K562 (cell line): ENCODE results near the gene ZBTB49. TPM values are rescaled to one million over a fixed set of nuclear protein-coding genes. Genes with fewer than 3 reads are reported as not detected.

ENCODE experiments used
- ATAC-seq: fragments of 200-7000 bp; cut with Tn5 transposase; 3 replicates; pipeline ENCODE4 v1.9.1; 2020; ENCODE audit warnings: moderate library complexity
- BruUV-seq: library from RNA; stranded (reverse); fragments of 400-500 nt; replicated peaks from 2 replicates; lab custom pipeline; 2021; lab: Mats Ljungman, UMichigan
- CTCF ChIA-PET: fragments of 300-600 bp; formaldehyde crosslinking; extraction: SDS; loops from one replicate; lab custom pipeline; 2021; ENCODE audit warnings: low intra/inter-chr PET ratio; lab: Yijun Ruan, JAX
- POLR2A ChIA-PET: fragments of 300-600, 350-650 bp; sonication (Branson Sonifier 250); formaldehyde crosslinking; extraction: SDS; loops from one replicate; lab custom pipeline; 2021; ENCODE audit warnings: antibody characterized with exemption, inconsistent platforms; lab: Yijun Ruan, JAX
- DNase-seq, 4 experiments: peaks; one replicate each; pipeline versions ENCODE4 v3.0.0 to v3.0.0-alpha.2; 2011 to 2018; ENCODE audit warnings: low spot score in 3 of 4, mixed read lengths in 3 of 4; ENCODE audit errors: extremely low read depth in 1 of 4
- FAIRE-seq: peaks from 2 replicates; lab custom pipeline; 2011; peaks lifted over from hg19 to GRCh38; lab: Jason Lieb, UNC
- H2AFZ ChIP-seq: 2 replicates; pipeline ENCODE4 v1.6.0; 2011; ENCODE audit warnings: low read depth, low read length, control low read depth, inconsistent platforms
- H3K27ac ChIP-seq: fragments of 200-600 bp; 3 replicates; pipeline ENCODE4 v1.8.0; 2011; ENCODE audit warnings: low read depth, mild to moderate bottlenecking, control low read depth, inconsistent platforms, low read length, moderate library complexity, mixed read lengths; ENCODE audit errors: extremely low read depth
- H3K27me3 ChIP-seq, 2 experiments: fragments of 300-600 bp in 1 of 2; 2 replicates in 1 of 2; 3 replicates in 1 of 2; pipeline versions ENCODE4 v1.6.0 to v1.8.0; 2011; ENCODE audit warnings: inconsistent platforms in 2 of 2, low read length in 2 of 2, mild to moderate bottlenecking in 1 of 2, mixed read lengths in 1 of 2, moderate library complexity in 1 of 2; ENCODE audit not compliant: control insufficient read depth in 2 of 2, insufficient read depth in 2 of 2
- H3K36me3 ChIP-seq: fragments of 300-600 bp; 3 replicates; pipeline ENCODE4 v1.8.0; 2011; ENCODE audit warnings: mild to moderate bottlenecking, low read length, inconsistent platforms; ENCODE audit not compliant: control insufficient read depth, insufficient read depth
- H3K4me1 ChIP-seq, 2 experiments: fragments of 200-600 bp in 1 of 2; replicated peaks in 1 of 2; 2 replicates in 1 of 2; 3 replicates in 1 of 2; pipeline versions ENCODE4 v1.5.1 to v1.8.0; 2011; ENCODE audit warnings: inconsistent platforms in 2 of 2, low read length in 2 of 2, mild to moderate bottlenecking in 1 of 2, mixed read lengths in 1 of 2, moderate library complexity in 1 of 2; ENCODE audit not compliant: control insufficient read depth in 2 of 2, insufficient read depth in 2 of 2
- H3K4me2 ChIP-seq: 2 replicates; pipeline ENCODE4 v1.6.1; 2011; ENCODE audit warnings: low read length, control low read depth, inconsistent platforms, mixed read lengths; ENCODE audit not compliant: insufficient read depth
- H3K4me3 ChIP-seq: fragments of 200-600 bp; sonication (generic), shearing (Covaris generic); 2 replicates; pipeline ENCODE4 v1.5.1; 2016; ENCODE audit warnings: control low read depth, inconsistent platforms
- H3K79me2 ChIP-seq: fragments of 200-600 bp; 3 replicates; pipeline ENCODE4 v1.8.0; 2011; ENCODE audit warnings: low read length, inconsistent platforms; ENCODE audit not compliant: control insufficient read depth, insufficient read depth
- H3K9ac ChIP-seq, 2 experiments: 2 replicates each; pipeline versions ENCODE4 v1.6.0 to v1.6.1; 2011; ENCODE audit warnings: low read depth in 2 of 2, low read length in 2 of 2, control low read depth in 1 of 2, inconsistent platforms in 1 of 2, mild to moderate bottlenecking in 1 of 2, mixed read lengths in 1 of 2; ENCODE audit not compliant: insufficient read depth in 1 of 2
- H3K9me1 ChIP-seq: one replicate; pipeline ENCODE4 v1.6.0; 2011; ENCODE audit warnings: inconsistent platforms, mild to moderate bottlenecking, low read length, moderate library complexity; ENCODE audit not compliant: control insufficient read depth, insufficient read depth
- H3K9me3 ChIP-seq: replicated peaks from 2 replicates; pipeline ENCODE4 v1.5.1; 2011; ENCODE audit warnings: low read depth, low read length, inconsistent platforms; ENCODE audit not compliant: control insufficient read depth, insufficient read depth
- H4K20me1 ChIP-seq: replicated peaks from 2 replicates; pipeline ENCODE4 v1.6.1; 2011; ENCODE audit warnings: low read length, inconsistent platforms, mixed read lengths; ENCODE audit not compliant: control insufficient read depth, insufficient read depth
- DMBX1 ChIP-seq: fragments of 250-450 bp; sonication (Bioruptor Pico); IDR thresholded peaks from 2 replicates; pipeline ENCODE4 v1.8.0; 2022; ENCODE audit warnings: inconsistent platforms, mild to moderate bottlenecking, moderate library complexity, borderline replicate concordance
- EGR1 ChIP-seq: fragments of 450-650 bp; conservative IDR thresholded peaks from 2 replicates; pipeline ENCODE4 v1.6.1; 2017; ENCODE audit warnings: mild to moderate bottlenecking
- HDAC6 ChIP-seq: IDR thresholded peaks from 2 replicates; pipeline ENCODE4 v1.6.1; 2012; ENCODE audit warnings: low read depth, mild to moderate bottlenecking, control low read depth, inconsistent platforms, low read length, moderate library complexity
- MYC ChIP-seq, 2 experiments: fragments of 250-450 bp in 1 of 2; sonication (Bioruptor Pico) in 1 of 2; IDR thresholded peaks; 2 replicates each; pipeline versions ENCODE4 v1.5.1 to v1.6.1; 2012 to 2021; ENCODE audit warnings: low read depth in 2 of 2, borderline replicate concordance in 1 of 2, improper control_type of control experiment in 1 of 2, low read length in 1 of 2, mild to moderate bottlenecking in 1 of 2, moderate library complexity in 1 of 2
- NR0B1 ChIP-seq: fragments of 450-650 bp; IDR thresholded peaks from one replicate; pipeline ENCODE4 v1.6.1; 2018; ENCODE audit warnings: mild to moderate bottlenecking, moderate library complexity; ENCODE audit not compliant: partially characterized antibody
- NR2F6 ChIP-seq: fragments of 450-650 bp; formaldehyde crosslinking; IDR thresholded peaks from 2 replicates; pipeline ENCODE4 v1.4.0; 2020; ENCODE audit warnings: mild to moderate bottlenecking
- PURB ChIP-seq: sonication (generic); formaldehyde crosslinking; IDR thresholded peaks from 2 replicates; pipeline ENCODE4 v1.9.0; 2021; ENCODE audit warnings: low read depth, mild to moderate bottlenecking, missing genetic modification reagents
- SP1 ChIP-seq: sonication (generic); formaldehyde crosslinking; IDR thresholded peaks from 2 replicates; pipeline ENCODE4 v1.8.1; 2022; ENCODE audit warnings: mild to moderate bottlenecking, missing genetic modification reagents
- ZBED1 ChIP-seq: IDR thresholded peaks from 2 replicates; pipeline ENCODE4 v1.6.1; 2014
- ZNF165 ChIP-seq: fragments of 250-450 bp; sonication (Bioruptor Pico); IDR thresholded peaks from 2 replicates; pipeline ENCODE4 v1.4.0; 2020; ENCODE audit warnings: borderline replicate concordance
- ZNF324 ChIP-seq: fragments of 250-450 bp; sonication (Bioruptor Pico); IDR thresholded peaks from 2 replicates; pipeline ENCODE4 v1.4.0; 2020; ENCODE audit warnings: mild to moderate bottlenecking
- WGBS: fragments of 100-300 bp; shearing (Covaris generic); methylation state at CpG from one replicate; pipeline ENCODE4 v1.1.6; 2016; ENCODE audit warnings: low coverage, mixed read lengths; ENCODE audit not compliant: insufficient coverage; ENCODE audit errors: missing lambda C conversion rate; 5-methylcytosine and 5-hydroxymethylcytosine counted together
- in situ Hi-C: fragments of 300-500 bp; cut with MboI; formaldehyde crosslinking; loops from 4 replicates; pipeline ENCODE4 v1.15.0; 2018; ENCODE audit warnings: inconsistent platforms, mixed read lengths
- intact Hi-C: fragments of 100-400 bp; cut with micrococcal nuclease; formaldehyde crosslinking; loops from 2 replicates; pipeline ENCODE4 v1.14.2; 2022
- polyA plus RNA-seq, 8 experiments: library from polyadenylated mRNA; depleted of rRNA in 4 of 8; stranded (reverse) in 5 of 8; unstranded in 3 of 8; fragments of >200 nt; fragmentation: Nextera tagmentation in 2 of 8; fragmentation: Illumina TruSeq in 1 of 8; extraction: Ambion mirVana in 2 of 8; extraction: Trizol in 1 of 8; gene quantifications; 2 replicates each; pipeline versions ENCODE4 v1.2.1 to v1.2.3, GENCODE V29; 2011 to 2014; ENCODE audit warnings: inconsistent platforms in 1 of 8, missing spikeins in 1 of 8
- total RNA-seq, 7 experiments: library from RNA; depleted of rRNA in 6 of 7; stranded (reverse); fragments of >200 nt in 6 of 7; fragmentation: Illumina TruSeq in 2 of 7; extraction: Trizol in 2 of 7; gene quantifications; 2 replicates each; pipeline versions ENCODE4 v1.2.1 to v1.2.3, GENCODE V29; 2011 to 2021; ENCODE audit warnings: low replicate concordance in 1 of 7
- TF ChIP-seq, protein P1 (sequence below): conservative IDR thresholded peaks from 2 replicates; pipeline ENCODE4 v1.6.1; 2011; ENCODE audit warnings: low read depth, mild to moderate bottlenecking, low read length; ENCODE audit not compliant: control insufficient read depth

Gene ZBTB49
- total and polyA plus RNA-seq, 9 of the 15 experiments (the other 6 are each of a cell fraction or from before 2014, with no cell fraction given): 0.49 to 8.0 (median 4.2) TPM

GRCh38 chr4:4299006-4299405, 9.0 kb downstream of the ZBTB49 start:
- CTCF ChIA-PET: no interaction called here
- in situ Hi-C loops: no loop called here

More at GRCh38 chr4:4299006-4299405, 9.0 kb downstream of the ZBTB49 start:
- Histone ChIP-seq H3K9ac (no peak overlapping the region), H3K27me3 (no peaks in the 10 kb centered on the region), H3K27ac (no peak overlapping the region), H3K36me3 (peaks cover 19% of the 10 kb centered on the region), H3K4me1 (no peaks in the 10 kb centered on the region), H4K20me1 (no peaks in the 10 kb centered on the region), H2AFZ (no peak overlapping the region), H3K9me3 (no peaks in the 10 kb centered on the region), H3K79me2 (no peaks in the 10 kb centered on the region), H3K9me1 (no peaks in the 10 kb centered on the region), H3K4me2 (no peak overlapping the region), H3K4me3 (no peak overlapping the region)
- TF ChIP-seq HDAC6 (no peak), PURB (CRISPR knock-in tag) (no peak), EGR1 (no peak), MYC (IDR thresholded peaks at IDR 0.05; ENCODE audit: low read depth, low read length) (no peak), MYC (CRISPR knock-in tag; IDR thresholded peaks at IDR 0.05; ENCODE audit: borderline replicate concordance, low read depth) (no peak), SP1 (CRISPR knock-in tag) (no peak), ZNF324 (CRISPR knock-in tag) (no peak), ZBED1 (no peak), NR0B1 (no peak), DMBX1 (CRISPR knock-in tag) (no peak), ZNF165 (CRISPR knock-in tag) (no peak), NR2F6 (CRISPR knock-in tag) (no peak)
- TF ChIP-seq, protein P1, sequence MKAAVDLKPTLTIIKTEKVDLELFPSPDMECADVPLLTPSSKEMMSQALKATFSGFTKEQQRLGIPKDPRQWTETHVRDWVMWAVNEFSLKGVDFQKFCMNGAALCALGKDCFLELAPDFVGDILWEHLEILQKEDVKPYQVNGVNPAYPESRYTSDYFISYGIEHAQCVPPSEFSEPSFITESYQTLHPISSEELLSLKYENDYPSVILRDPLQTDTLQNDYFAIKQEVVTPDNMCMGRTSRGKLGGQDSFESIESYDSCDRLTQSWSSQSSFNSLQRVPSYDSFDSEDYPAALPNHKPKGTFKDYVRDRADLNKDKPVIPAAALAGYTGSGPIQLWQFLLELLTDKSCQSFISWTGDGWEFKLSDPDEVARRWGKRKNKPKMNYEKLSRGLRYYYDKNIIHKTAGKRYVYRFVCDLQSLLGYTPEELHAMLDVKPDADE: no peak
- FAIRE-seq (no peak), ATAC-seq (no peak), DNase-seq (no peak)
- BruUV-seq: no TSS peak
- 66% methylated on average over 3 of the region's 3 CpGs for WGBS
- POLR2A ChIA-PET: interaction anchor here (0.7 to 1.3 kb wide), 2 partner anchors 9 to 295 kb away, joined by 3 to 6 read pairs; partner anchors contain the start of genes LYAR and ZBTB49
- intact Hi-C loops: no loop called here
